Stimulated activated CD4-positive, alpha-beta T cell treated with anti-CD3 and anti-CD28 coated beads, Interleukin-15, amount 100 ng/mL, for 48 hours (primary cell): Measurements from ENCODE around the gene GSX1.

Experiments used
- DNase-seq, 2 donors: peaks; one replicate each; pipeline ENCODE4 v3.0.0-alpha.2; 2020; ENCODE audit warnings: low read depth in 2 of 2

Gene GSX1

GRCh38 chr13:27834095-27834494 is 41.8 kb downstream of the GSX1 start:
- DNase-seq, result no peak

GRCh38 chr13:27835799-27836198 is 43.5 kb downstream of the GSX1 start:
- DNase-seq, result no peak

GRCh38 chr13:27839809-27840467 is 47.7 kb downstream of the GSX1 start:
- DNase-seq, result no peak

GRCh38 chr13:27842571-27842970 is 50.3 kb downstream of the GSX1 start:
- DNase-seq, result no peak
